Ovary (tissue), 3 donors: Measurements from ENCODE around the gene TTC7B.

Experiments
- CTCF ChIP-seq, 3 donors: fragments of 450-650 bp in 2 of 3; fragments of 200-600 bp in 1 of 3; IDR thresholded peaks; one replicate each; pipeline versions ENCODE4 v1.5.1 to v1.8.0; 2016 to 2022; ENCODE audit warnings: antibody characterized with exemption in 3 of 3, mild to moderate bottlenecking in 1 of 3
- EP300 ChIP-seq: sonication (generic); formaldehyde crosslinking; IDR thresholded peaks from one replicate; pipeline ENCODE4 v1.6.1; 2017; ENCODE audit warnings: antibody characterized with exemption
- POLR2A ChIP-seq: fragments of 450-650 bp; IDR thresholded peaks from one replicate; pipeline ENCODE4 v1.6.1; 2017; ENCODE audit warnings: antibody characterized with exemption, mild to moderate bottlenecking, moderate library complexity
- donor health status: DM: no; HTN: no; CAD: no.

GRCh38 chr14:90839024-90839888 is 23.0 kb upstream of the TTC7B start:
- TF ChIP-seq POLR2A = no peak
- no peak for TF ChIP-seq CTCF (IDR thresholded peaks at IDR 0.05)
- no peak for TF ChIP-seq EP300
